Astrocyte of the cerebellum (primary cell): ENCODE data around the gene CTU2.

Experiments used
- DNase-seq: peaks from one replicate; pipeline ENCODE4 v3.0.0-alpha.2; 2011; ENCODE audit warnings: low read depth
- H3K4me3 ChIP-seq: 2 replicates; pipeline ENCODE4 v1.5.1; 2011; ENCODE audit warnings: mild to moderate bottlenecking, low read depth, low read length, moderate library complexity
- in situ Hi-C: cut with HindIII; loops from 2 replicates; pipeline ENCODE4 v1.10.0; 2017; ENCODE audit warnings: low sequenced_read_pairs
- TF ChIP-seq, protein P1 (sequence below): IDR thresholded peaks from 2 replicates; pipeline ENCODE4 v1.5.1; 2012; ENCODE audit warnings: low read length, low read depth, moderate library complexity, mild to moderate bottlenecking; ENCODE audit errors: missing control alignments

CTU2 gene

GRCh38 chr16:88748364-88748763 lies 42.1 kb downstream of the CTU2 start:
- no peak overlapping the region for H3K4me3 ChIP-seq
- no peak for DNase-seq
- TF ChIP-seq, protein P1, sequence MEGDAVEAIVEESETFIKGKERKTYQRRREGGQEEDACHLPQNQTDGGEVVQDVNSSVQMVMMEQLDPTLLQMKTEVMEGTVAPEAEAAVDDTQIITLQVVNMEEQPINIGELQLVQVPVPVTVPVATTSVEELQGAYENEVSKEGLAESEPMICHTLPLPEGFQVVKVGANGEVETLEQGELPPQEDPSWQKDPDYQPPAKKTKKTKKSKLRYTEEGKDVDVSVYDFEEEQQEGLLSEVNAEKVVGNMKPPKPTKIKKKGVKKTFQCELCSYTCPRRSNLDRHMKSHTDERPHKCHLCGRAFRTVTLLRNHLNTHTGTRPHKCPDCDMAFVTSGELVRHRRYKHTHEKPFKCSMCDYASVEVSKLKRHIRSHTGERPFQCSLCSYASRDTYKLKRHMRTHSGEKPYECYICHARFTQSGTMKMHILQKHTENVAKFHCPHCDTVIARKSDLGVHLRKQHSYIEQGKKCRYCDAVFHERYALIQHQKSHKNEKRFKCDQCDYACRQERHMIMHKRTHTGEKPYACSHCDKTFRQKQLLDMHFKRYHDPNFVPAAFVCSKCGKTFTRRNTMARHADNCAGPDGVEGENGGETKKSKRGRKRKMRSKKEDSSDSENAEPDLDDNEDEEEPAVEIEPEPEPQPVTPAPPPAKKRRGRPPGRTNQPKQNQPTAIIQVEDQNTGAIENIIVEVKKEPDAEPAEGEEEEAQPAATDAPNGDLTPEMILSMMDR, result no peak
- in situ Hi-C loops, result no loop called here

GRCh38 chr16:88749358-88749757 lies 43.1 kb downstream of the CTU2 start:
- DNase-seq, result no peak
- no peak overlapping the region for H3K4me3 ChIP-seq
- TF ChIP-seq, protein P1, result no peak
- in situ Hi-C loops, result no loop called here

GRCh38 chr16:88750854-88751253 lies 44.6 kb downstream of the CTU2 start:
- in situ Hi-C loops, result loop anchor here (10.0 to 25.0 kb wide), 3 partner anchors 111 to 454 kb away; partner anchors contain the start of genes GALNS, PABPN1L, SLC22A31 and TRAPPC2L
- no peak for DNase-seq
- H3K4me3 ChIP-seq, result no peak overlapping the region
- TF ChIP-seq, protein P1, result no peak

DNA sequence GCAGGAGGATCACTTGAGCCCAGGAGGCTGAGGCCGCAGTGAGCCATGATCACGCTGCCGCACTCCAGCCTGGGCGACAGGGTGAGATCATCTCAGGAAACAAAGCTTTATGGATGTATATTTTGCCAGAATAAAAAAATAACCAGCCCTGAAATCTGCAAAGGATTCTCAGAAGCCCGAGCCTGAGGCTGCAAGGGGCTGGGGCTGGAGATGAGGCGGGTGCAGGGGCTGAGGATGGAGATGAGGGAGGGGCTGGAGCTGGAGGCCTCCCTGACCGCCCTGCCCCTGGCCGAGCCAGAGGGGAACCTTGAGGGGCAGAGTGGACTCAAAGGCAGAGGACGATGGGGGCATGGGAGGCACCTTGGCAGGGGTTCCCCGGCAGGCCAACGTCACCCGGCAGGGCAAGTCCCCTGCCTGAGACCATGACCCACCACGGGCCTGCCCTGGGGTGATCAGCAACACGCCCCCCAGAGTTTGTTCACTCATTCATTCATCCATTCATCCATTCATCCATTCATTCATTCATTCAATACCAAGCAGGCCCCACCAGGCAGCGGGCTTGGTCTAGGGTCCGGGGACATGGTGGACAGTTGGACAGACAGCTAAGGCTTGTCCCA lies 46.2 kb downstream of the CTU2 start:
- no peak for DNase-seq
- in situ Hi-C loops, result loop anchor here (10.0 to 25.0 kb wide), 3 partner anchors 110 to 452 kb away; partner anchors contain the start of genes GALNS, PABPN1L, SLC22A31 and TRAPPC2L
- TF ChIP-seq, protein P1, result no peak

GRCh38 chr16:88753191-88753590 lies 46.9 kb downstream of the CTU2 start:
- in situ Hi-C loops, result loop anchor here (10.0 to 25.0 kb wide), 3 partner anchors 109 to 452 kb away; partner anchors contain the start of genes GALNS, PABPN1L, SLC22A31 and TRAPPC2L
- TF ChIP-seq, protein P1, result no peak
- H3K4me3 ChIP-seq, result no peak overlapping the region
- DNase-seq, result no peak

More for the DNA sequence above, 46.2 kb downstream of the CTU2 start:
- no peak overlapping the region for H3K4me3 ChIP-seq

DNA sequence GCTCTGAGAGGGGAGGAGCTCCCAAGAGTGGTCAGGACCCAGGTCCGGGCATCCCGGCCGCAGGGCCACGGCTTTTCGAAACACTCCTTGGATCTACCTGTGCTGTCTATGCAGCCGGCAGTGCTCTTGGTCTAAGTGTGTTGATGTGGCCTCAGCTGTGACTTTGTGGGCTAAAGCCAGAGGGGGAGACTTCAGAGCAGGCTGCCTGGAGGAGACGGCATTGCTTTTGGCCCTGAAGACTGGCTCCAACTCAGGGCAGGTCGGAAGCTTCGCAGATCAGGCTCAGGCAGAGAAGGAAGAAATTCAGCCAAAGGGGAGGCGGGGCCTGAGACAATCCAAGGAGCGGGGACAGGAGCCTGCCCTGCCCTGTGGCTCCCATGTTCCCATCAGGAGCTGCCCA lies 47.3 kb downstream of the CTU2 start:
- DNase-seq, result no peak
- TF ChIP-seq, protein P1, result no peak

More for the DNA sequence above, 47.3 kb downstream of the CTU2 start:
- in situ Hi-C loops, result loop anchor here (10.0 to 25.0 kb wide), 3 partner anchors 109 to 451 kb away; partner anchors contain the start of genes GALNS, PABPN1L, SLC22A31 and TRAPPC2L
- H3K4me3 ChIP-seq, result no peak overlapping the region
